ACHN (cell line): Measurements from ENCODE around the gene EFNA2.

Source experiments
- DNase-seq: peaks from one replicate; pipeline ENCODE4 v3.0.0-alpha.2; 2015
- in situ Hi-C: cut with HindIII; loops from 2 replicates; pipeline ENCODE4 v1.10.0; 2017; ENCODE audit warnings: low sequenced_read_pairs, low pct_ligation_motif_present, low pct_unique_long_range_greater_than_20kb

Gene EFNA2

DNA sequence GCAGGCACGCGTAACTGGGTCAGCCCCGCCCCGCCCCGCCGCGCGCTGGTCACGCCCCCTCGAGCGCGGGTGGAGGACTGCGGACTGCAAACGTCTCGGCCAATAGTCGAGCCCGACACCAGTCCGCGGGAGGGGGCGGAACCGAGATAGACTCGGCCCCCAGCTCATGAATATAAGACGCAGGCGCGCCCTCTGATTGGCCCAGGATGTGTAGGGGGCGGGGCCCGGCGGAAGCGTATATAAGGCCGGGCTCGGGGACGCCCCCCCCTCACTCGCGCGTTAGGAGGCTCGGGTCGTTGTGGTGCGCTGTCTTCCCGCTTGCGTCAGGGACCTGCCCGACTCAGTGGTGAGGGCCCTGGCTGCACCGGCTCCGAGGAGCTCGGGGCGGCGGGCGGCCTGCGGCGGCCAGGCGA, 16.6 kb upstream of the EFNA2 start, which contains the start of gene CIRBP:
CIRBP (plus strand) TSS at position 268 of the 413 bp plus-strand sequence. CDS start 1,602 bp downstream, outside the sequence.
- DNase-seq, result peak; percentile 96
- in situ Hi-C loops, result no loop called here

DNA sequence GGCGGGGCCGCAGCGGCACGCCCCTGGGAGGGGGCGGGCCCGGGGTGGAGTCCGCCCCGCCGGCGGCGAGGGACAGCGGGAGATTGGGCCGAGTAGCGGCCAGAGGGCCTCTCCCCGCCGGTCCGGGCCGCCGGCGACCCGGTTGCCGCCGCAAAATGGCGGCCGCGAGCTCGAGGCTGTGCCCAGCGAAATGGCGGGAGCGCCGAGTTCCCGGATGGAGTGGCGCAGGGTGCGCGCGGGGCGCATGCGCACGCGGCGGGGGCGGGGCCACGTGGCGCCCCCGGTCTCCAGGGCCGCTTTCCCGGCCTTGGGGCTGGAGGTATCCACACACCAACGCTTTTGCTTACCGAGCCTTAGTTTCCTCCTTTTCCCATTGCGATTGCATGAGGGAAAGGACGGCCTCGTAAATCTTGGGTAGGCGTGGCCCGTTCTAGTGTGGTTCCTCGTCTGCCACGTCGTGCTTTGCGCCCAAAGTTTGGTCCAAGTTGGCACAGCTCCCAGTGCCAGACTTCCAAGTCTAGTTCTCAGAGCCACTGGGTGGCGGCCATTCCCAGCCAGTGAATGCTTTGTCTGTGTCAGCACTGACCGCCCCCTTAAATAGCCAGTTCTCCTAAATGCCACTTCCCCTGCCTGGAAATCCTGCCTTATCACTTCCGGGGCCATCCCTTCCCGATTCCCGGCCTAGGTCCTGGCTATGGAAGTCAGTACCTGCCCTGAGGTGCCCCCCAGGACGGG, 16.0 kb upstream of the EFNA2 start:
- in situ Hi-C loops, result no loop called here
- DNase-seq, result peak; percentile 81

DNA sequence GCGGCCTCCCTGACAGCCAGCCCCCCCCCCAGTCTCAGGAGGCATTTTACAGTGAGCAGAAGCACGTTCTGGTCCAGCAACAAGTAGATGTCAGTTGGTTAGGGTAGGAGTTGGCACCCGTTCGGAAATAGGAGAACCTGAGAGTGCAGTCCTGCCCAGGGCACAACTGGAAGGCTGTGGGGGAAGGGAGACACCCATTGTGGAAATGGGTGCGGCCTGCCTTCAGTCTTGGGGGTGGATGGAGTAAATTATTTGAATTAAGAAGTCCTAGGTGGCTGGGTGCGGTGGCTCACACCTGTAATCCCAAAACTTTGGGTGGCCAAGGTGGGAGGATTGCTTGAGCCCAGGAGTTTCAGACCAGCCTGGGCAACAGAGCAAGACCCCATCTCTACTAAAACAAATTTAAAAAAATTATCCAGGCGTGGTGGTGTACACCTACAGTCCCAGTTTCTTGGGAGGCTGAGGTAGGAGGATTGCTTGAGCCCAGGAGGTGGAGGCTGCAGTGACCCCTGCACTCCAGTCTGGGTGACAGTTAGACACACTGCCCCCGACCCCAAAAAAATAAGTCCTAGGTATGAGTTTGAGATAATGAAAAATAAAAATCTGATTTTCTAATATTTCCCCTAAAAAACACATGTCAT, 15.3 kb upstream of the EFNA2 start:
- in situ Hi-C loops, result no loop called here
- no peak for DNase-seq

DNA sequence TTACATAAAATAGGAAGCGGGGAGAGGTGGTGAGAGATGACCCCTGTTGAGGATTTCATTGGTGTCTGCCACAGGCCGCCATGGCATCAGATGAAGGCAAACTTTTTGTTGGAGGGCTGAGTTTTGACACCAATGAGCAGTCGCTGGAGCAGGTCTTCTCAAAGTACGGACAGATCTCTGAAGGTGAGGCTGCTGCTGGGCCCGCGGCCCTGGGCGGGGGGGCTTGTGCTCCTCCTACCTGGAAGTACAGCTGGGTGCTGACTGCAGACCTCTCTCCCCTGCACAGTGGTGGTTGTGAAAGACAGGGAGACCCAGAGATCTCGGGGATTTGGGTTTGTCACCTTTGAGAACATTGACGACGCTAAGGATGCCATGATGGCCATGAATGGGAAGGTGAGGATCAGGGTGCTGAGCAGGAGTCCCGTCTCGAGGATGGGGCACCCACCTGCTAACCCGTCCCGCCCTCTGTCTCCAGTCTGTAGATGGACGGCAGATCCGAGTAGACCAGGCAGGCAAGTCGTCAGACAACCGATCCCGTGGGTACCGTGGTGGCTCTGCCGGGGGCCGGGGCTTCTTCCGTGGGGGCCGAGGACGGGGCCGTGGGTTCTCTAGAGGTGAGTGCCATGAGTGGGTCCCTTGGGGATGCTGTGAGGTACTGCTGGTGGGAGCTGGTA, 14.7 kb upstream of the EFNA2 start:
- in situ Hi-C loops, result no loop called here
- DNase-seq, result no peak

DNA sequence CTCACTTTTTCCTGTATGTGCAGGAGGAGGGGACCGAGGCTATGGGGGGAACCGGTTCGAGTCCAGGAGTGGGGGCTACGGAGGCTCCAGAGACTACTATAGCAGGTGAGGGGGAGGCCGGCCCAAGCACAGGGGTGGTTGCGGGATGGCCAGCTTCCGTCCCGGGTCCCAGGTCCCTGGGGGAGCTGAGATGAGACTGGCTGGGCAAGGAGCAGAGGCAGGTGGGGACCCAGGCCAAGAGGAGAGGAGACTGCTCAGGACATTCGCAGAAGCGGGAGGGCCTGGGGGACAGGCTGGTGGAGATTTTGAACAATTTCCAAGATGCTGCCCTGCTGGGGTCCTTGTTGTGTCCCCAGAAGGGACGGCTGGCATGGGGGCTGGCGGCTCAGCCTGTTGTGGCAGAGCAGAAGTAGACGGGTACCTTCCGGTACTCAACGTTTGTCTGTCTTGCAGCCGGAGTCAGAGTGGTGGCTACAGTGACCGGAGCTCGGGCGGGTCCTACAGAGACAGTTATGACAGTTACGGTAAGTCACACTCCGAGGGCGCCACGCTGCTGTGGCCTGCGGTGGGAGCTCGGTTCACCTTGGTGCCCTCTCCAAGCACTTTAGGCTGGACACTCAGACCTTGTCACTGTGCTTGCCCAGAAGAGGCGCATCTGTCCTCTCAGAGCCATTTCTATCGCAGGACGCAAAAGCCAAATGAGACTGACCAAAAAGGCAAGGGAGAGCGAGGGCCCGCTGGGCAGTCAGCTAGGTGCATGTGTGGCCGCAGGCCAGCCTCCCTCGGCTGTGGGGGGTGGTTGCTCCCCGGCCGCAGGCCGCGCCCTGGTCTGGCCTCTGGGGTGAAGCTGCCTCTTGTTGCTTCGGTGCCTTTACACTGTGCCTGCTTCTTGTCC, 13.9 kb upstream of the EFNA2 start:
- in situ Hi-C loops, result no loop called here
- DNase-seq, result no peak

DNA sequence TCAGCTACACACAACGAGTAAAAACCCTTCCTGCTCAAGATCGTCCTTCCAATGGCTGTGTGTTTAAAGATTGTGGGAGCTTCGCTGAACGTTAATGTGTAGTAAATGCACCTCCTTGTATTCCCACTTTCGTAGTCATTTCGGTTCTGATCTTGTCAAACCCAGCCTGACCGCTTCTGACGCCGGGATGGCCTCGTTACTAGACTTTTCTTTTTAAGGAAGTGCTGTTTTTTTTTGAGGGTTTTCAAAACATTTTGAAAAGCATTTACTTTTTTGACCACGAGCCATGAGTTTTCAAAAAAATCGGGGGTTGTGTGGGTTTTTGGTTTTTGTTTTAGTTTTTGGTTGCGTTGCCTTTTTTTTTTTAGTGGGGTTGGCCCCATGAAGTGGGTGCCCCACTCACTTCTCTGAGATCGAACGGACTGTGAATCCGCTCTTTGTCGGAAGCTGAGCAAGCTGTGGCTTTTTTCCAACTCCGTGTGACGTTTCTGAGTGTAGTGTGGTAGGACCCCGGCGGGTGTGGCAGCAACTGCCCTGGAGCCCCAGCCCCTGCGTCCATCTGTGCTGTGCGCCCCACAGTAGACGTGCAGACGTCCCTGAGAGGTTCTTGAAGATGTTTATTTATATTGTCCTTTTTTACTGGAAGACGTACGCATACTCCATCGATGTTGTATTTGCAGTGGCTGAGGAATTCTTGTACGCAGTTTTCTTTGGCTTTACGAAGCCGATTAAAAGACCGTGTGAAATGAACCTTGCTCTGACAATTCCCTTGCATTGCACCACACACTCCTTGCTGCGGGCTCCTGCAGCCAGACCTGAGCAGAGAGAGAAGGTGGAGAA, 13.0 kb upstream of the EFNA2 start:
- in situ Hi-C loops, result no loop called here
- no peak for DNase-seq

DNA sequence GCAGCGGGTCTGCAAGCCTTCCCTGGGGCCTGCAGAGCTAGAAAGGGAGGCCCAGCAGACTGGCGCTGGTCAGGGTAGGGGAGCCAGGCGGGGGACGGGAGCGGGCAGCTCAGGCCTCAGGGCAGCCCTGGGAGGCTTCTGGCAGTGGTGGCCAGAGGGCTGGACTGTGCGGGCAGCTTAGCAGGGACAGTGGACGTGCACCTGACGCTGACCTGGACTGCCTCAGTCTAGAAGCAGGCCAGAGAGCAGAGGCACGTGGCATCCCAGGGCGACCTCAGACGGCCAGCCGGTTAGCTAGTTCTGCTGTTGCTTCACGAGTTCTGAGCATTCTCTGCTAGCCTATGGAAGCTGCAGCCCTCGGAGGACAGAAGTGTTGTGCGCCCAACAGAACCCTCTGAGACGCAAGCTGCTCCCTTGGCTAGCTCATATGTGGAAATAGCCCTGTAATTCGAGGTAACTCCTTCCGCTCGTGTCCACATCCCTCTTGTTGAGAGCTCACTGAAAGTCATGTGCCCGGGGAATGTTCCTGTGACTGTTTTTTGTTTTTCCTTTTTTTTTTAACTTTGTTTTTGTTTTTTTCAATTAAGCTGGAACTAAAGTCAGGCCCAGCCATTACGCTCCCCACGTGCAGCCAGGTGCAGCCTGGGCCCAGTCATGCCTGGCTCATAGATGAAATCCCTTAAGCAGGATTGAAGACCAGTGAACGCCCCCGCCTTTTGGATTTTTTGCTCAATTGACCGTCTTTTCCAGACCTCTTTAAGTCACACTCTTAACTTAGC, 12.2 kb upstream of the EFNA2 start:
- in situ Hi-C loops, result no loop called here
- no peak for DNase-seq

DNA sequence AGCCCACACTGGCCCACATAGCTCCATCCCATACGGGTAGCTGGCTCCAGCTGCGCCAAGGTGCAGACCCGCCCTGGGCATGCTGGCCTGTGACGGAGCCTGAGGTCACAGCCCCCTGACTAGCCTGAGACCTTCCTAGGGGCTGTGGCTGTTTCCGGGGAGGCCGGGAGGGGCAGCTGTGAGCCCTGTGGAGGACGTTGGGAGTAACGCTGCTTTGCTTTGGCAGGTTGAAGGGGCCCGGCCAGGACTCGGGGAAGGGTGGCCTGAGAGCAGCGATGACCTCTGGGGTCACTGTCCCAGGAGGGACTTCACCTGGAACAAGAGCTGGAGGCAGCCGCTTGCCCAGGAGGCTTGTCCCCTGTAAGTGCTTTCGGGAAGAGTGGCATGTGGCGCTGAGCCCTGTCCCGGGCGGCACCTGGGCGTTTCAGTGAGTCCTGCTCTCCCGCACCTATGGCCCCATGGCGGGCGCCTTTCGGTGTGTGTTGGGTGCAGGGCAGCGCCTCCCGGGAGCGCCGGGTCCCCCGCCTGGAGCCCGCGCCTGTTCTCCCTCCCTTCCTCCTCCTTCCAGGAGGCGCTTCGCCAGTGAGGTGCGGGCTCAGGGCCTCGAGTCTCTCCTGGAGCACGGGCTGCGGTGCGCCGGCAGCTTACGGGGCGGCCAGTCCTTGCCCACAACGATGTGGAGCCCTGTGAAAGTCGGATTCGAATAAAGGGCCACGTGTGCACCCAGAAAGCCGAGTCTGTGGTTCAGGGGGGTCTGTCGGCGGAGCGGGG, 11.4 kb upstream of the EFNA2 start:
- in situ Hi-C loops, result no loop called here
- DNase-seq, result no peak

DNA sequence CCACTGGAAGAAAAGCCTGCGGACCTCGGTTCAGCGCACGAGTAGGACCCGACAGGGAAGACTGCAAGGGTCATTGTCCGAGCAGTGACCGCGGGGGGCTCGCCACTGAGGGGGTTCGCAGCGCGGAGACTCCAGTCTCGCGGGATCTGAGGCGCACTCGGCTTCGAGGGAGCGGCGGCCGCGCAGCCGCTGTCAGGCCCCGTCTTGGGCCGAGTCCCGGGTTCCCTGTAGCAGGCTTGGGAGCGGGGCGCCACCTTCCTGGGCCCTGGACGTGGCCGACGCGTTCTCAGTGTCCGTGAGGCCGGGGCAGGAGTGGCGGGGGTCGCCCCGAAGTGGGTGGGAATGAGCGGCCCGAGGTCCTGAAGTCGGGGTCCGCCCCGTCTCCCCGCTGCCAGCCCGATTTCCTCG, 10.8 kb upstream of the EFNA2 start:
- no peak for DNase-seq
- in situ Hi-C loops, result no loop called here

DNA sequence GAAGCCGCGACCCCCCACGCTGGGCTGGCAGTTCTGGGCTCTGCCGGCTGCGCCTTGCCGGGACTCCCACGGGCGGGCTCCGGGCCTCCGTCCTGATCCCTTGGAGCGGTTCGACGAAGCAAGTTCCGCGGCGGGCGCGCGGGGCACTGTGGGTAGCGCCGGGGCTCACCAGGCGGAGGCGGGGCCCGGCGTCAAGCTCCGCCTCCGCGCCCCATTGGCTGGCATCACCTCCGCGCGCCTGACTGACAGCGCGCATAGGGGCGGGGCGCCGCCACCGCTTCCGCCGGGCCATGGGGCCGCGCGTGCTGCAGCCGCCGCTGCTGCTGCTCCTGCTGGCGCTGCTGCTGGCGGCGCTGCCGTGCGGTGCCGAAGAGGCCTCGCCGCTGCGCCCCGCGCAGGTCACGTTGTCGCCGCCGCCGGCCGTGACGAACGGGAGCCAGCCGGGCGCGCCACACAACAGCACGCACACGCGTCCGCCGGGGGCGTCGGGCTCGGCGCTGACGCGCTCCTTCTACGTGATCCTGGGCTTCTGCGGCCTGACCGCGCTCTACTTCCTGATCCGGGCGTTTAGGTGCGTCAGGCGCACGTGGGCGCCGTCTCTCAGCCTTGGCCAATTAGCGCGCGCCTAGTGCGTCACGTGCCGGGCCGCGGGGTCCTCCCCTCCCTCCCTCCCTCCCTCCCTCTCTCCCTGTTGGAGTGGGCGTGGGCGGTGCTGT, 10.3 kb upstream of the EFNA2 start, which contains the start of gene FAM174C:
FAM174C (plus strand) TSS at position 271 of the 716 bp plus-strand sequence; CDS start at position 291, 20 bp downstream.
- in situ Hi-C loops, result no loop called here
- DNase-seq, result peak; percentile 94

DNA sequence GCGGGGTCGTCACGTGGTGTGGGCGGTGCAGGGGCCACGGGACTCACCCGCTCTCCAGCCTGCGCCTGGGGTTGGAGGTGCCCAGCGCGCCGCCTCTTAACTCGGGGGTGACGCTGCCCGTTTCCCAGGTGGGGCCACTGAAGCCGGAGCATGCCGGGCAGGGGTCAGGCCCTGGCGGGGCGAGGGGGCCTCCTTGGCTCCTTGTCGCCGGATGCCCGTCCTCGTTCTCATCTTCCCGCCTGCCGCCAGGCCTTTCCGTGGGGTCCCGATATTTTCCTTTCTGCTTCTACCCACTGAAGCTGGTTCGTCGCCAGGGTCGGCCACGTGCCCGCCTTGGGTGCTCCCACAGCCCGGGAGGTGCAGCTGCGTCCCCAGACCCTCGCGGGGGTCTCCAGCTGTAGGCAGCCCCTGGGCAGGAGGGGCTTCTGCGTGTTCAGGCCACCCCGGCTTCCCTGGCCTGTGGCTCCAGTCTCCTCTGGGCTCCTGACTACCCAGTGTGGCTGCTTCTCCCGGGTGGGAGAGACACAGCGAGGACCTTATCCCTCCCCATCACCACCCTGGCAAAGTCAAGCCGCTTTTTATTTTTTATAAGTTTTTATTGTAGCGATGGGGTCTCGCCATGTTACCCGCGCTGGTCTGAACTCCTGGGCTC, 9.6 kb upstream of the EFNA2 start:
- no peak for DNase-seq
- in situ Hi-C loops, result no loop called here

DNA sequence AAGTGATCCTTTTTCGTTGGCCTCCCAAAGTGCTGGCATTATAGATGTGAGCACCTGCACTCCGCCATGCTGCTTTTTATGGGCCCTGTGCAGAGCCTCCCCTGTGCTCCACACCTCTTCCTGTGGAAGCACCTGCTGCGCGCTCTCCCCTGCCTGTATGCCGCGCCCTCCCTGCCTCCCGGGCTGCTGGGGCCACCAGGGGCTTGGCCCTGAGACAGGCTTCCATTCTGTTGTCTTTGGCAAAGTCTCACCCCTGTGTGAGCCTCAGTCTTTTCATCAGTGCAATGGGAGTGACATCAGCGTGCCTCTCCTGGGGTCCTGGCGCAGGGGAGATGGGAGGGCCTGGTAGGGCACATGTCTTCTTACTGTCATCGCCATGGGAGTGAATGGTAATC, 9.0 kb upstream of the EFNA2 start:
- no peak for DNase-seq
- in situ Hi-C loops, result no loop called here

DNA sequence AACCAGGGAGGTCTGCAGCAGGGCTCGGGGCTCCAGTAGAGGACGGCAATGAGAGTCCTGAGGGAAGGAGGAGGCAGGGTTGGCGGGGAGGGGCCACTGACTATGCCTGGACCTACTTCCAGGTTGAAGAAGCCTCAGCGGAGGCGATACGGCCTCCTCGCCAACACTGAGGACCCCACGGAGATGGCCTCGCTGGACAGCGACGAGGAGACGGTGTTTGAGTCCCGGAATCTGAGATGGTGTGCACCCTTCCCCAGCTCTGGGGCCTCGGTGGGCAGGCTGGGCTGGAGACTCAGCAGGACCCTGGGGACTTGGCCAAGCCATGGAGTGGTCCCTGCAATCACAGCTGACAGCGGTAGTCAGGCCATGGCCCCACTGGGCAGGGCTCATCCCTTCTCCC, 8.6 kb upstream of the EFNA2 start:
- in situ Hi-C loops, result no loop called here
- no peak for DNase-seq

DNA sequence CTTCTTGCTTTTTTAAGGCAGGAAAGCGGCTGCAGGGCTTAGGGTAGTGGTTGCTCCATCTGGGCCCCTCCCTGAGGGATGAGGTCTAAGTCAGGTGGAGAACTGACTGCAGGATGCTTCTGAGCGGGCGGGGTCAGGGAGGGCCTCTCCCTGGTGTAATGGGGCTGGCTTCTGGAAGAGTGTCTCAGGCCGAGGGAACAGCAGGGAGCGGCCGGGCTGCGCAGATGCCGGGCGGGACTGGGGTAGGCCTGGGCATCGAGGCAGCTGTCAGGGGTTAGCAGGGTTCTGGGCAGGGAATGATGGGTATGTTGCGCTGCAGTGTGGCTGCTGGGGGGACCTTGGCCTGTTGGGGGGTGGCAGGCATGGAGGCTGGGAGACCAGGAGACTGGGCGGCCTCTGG, 7.6 kb upstream of the EFNA2 start:
- in situ Hi-C loops, result no loop called here
- DNase-seq, result no peak
